Hypothalamus (tissue), 51 donors: ENCODE data around the gene CLECL1.
"Not testable (repeated sequence)": the region's sequence is repeated elsewhere in the genome, so short reads cannot be mapped to it uniquely, and the experiment has no call there.

Experiments used
- DNase-seq, 51 donors: peaks; one replicate each; lab custom pipeline; 2025; lab: John Stamatoyannopoulos, UW

The CLECL1 gene

GRCh38 chr12:9752145-9752933 is 19.4 kb upstream of the CLECL1 start:
- no peak for DNase-seq

DNA sequence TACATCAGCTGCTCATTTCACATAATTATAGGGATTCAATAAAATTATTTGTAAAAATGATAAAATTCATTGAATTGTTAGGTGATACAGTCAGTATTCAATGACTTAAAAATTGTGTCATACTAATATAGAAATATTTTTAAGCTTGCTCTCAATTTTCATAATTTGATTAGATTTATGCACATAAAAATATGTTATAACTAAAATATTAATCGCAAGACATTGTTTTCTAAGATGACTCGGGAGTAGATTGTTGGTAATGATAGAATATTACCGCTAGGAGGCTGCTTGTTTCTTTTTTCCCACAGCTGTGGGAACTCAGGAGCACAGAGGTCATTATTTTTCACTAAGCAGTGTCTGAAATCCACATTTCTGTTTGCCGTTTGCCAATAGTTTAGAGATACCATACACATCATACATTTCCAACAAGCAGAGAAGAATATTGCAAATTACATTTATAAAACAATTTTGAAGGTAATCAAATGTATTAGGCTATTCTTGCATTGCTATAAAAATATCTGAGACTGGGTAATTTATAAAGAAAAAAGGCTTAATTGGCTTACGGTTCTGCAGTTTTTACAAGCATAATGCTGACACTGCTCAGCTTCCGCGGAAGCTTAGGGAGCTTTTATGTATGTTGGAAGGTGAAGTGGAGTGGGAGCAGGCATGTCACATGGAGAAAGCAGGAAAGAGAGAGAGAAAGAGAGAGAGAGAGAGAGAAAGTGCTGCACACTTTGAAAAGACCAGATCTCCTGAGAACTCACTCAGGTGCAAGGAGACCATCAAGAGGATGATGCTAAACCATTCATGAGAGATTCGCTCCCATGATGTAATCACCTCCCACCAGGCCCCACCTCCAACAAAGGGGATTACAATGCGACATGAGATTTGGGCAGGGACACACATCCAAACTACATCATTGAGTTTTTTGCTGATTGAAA is 18.6 kb upstream of the CLECL1 start:
- no peak for DNase-seq

DNA sequence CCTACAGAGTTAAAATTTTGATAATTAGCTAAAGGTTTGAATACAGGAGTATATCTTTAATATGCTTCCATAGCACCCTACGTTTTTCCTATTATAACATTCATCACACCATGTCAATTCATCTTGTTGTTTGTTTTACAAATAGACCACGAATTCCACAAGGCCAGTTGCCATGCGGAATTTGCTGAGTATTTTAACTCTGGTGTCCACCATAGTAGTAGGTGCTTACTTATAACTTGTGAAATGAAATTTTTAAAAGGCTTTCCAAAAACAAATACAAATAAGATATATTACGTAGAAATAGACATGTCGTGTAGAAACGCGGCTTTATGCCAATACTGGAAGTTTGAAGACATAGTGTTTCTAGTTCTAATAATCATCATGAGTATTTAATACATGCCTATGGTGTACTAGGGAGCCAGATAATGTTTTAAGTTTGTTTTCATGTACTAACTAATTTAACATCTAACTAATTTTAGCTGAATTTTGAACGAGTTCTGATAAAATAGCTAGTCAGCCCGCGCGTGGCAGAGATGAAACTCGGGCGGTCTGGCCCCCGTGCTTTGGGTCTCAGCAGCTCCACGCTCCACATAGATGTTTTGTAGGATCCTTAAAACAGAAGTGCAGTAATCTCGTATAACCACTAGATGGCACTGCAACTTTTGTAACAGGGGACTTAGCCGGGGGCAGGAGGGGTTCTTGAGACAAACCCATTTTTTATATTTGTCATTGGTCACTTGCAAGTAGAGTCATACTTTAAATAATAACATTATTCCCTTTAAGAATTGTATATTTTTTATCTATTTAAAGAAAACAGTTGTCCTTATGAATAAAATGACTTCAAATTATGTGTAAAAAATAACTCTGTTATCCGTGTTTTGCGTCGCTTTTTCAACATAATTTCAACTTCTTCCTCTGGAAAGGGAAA is 17.6 kb upstream of the CLECL1 start:
- DNase-seq: peak in 12 of 51 donors; percentile 3 to 59 (median 26)

DNA sequence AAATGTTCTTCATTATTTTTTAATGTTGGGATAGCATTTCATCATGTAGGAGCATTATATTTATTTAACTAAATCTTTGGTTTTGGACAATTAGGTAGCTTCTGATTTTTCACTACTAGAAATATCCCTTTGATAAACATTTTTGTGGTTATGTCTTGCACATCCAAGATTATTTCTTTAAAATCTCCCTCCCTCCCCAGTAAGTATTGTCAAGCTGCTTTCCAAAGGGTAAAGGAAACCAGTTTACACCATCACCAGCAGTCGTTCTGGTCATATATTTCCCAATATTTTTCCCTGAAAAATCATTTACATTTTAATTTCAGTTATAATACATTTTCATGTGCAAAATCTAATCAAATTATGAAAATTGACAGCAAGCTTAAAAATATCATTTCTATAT is 16.7 kb upstream of the CLECL1 start:
- no peak for DNase-seq

DNA sequence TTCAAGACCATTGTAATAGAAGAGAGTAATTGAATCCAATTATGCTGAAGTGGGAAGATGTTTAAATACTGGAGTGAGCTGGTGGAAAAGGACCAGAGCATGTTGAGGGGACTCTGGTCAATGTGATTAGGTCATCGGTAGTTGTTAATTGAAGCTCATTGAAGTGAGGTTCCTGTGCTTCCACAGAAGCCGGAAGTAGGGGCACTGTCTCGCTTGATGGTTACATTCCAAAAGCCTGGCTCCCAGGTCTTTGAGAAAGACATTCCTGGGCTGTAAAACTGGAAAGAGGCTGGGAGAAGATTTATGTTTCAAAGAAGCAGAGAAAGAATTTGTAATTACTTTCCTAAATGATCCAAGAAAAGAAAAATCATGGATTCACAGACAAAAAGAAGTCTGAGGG is 12.3 kb upstream of the CLECL1 start:
- no peak for DNase-seq

DNA sequence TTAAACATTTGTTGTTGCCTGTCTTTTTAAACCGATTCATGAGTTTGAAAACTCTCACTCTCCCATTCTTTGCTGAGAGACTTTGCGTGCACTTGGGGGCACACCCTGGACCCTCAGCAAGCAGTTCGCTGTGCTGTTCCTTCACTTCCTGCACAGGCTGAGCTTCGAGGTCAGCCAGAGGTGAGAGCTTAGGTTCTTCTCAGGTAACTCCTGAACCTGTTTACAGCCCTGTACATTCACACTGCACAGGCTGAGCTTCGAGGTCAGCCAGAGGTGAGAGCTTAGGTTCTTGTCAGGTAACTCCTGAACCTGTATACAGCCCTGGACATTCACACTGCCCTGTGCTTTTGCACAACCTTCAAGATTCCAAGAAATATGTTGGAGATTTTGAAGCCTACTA is 9.8 kb upstream of the CLECL1 start:
- no peak for DNase-seq

DNA sequence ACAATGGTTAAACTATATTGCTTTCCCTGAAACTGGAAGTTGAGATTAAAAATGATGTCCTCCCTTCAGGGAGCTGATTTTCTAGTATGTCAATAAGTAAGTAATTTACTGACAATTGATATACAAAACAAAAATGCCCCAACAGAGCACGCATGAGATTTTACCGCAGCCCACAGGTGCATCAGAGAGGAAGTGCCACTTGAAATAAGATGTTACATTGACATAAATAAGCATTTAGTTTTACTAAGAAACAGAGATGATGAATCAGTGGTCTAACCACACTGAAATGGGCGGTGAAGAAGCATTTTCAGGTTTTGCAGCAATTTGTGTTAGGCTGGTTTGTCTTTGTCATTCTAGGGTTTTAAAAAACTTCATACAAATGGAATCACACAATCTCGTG is 8.8 kb upstream of the CLECL1 start:
- DNase-seq: no peak

GRCh38 chr12:9740106-9740750 is 7.3 kb upstream of the CLECL1 start:
- DNase-seq: no peak

GRCh38 chr12:9739404-9740105 is 6.7 kb upstream of the CLECL1 start:
- not testable (repeated sequence) for DNase-seq

GRCh38 chr12:9738905-9739304 is 6.0 kb upstream of the CLECL1 start:
- not testable (repeated sequence) for DNase-seq

- DNase-seq: no peak
These were observed 4.2 kb upstream of the CLECL1 start for GRCh38 chr12:9736936-9737705.

DNA sequence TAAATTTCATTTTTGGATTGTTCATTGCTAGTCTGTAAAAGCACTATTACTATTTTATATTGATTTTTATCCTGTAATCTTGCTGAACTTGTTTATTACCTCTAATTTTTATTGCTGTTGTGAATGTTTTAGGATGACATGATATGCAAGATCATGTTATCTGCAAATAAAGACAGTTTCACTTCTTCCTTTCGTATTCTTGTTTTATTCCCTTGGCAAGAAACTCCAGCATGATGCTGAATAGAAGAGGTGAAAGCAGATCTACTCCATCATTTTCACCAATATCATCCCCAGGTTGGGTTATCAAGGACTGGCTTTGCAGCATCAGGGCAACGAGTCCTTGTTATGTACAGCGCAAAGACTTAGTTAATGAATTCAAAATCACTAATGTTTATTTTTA is 2.7 kb upstream of the CLECL1 start:
- no peak for DNase-seq

- no peak for DNase-seq
These were observed 1.1 kb downstream of the CLECL1 start for GRCh38 chr12:9731797-9732196.

DNA sequence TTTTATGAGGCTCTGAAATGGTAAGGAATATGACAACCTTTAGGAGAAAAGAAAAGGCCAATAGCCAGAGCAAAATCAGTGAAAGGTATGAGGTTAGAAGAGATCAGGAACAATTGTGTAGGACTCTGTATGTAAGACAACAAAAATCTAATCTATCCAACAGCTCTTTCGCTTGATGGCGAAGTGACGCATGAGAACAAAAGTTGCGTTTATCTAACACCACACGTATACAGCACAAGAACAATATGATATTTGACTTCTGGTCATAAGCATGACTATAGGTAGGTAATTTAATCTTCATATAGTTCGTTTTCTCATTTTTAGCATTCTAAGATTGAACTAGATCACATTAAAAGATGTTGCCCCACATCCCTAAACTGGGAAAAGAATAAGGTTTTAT is 1.5 kb downstream of the CLECL1 start:
- no peak for DNase-seq

GRCh38 chr12:9730591-9730990 is 2.3 kb downstream of the CLECL1 start:
- no peak for DNase-seq

- no peak for DNase-seq
These were observed 2.9 kb downstream of the CLECL1 start for GRCh38 chr12:9730011-9730410.

GRCh38 chr12:9729082-9729481 is 3.8 kb downstream of the CLECL1 start:
- DNase-seq: no peak

GRCh38 chr12:9727813-9728212 is 5.1 kb downstream of the CLECL1 start:
- no peak for DNase-seq
